H9 (cell line): ENCODE data around the gene STOM. TPM values are rescaled to one million over a fixed set of nuclear protein-coding genes. Genes with fewer than 3 reads are reported as not detected.

Source experiments
- DNase-seq: peaks from one replicate; pipeline ENCODE4 v3.0.0-alpha.2; 2017
- H2AFZ ChIP-seq: one replicate; pipeline ENCODE4 v1.6.1; 2013; ENCODE audit warnings: mild to moderate bottlenecking, low read length, control low read depth, moderate library complexity
- H2AK5ac ChIP-seq: 2 replicates; pipeline ENCODE4 v1.6.1; 2013; ENCODE audit warnings: low read length, control low read depth, mixed read lengths; ENCODE audit not compliant: insufficient read length
- H2BK120ac ChIP-seq: one replicate; pipeline ENCODE4 v1.6.1; 2013; ENCODE audit warnings: low read depth, mild to moderate bottlenecking, low read length, control low read depth, inconsistent platforms; ENCODE audit not compliant: poor library complexity, severe bottlenecking
- H2BK12ac ChIP-seq: 2 replicates; pipeline ENCODE4 v1.6.1; 2013; ENCODE audit warnings: low read length, control low read depth, mixed read lengths, low read depth; ENCODE audit not compliant: insufficient read length
- H2BK15ac ChIP-seq: 2 replicates; pipeline ENCODE4 v1.6.1; 2013; ENCODE audit warnings: low read depth, low read length, control low read depth
- H2BK20ac ChIP-seq: one replicate; pipeline ENCODE4 v1.6.1; 2013; ENCODE audit warnings: low read depth, mild to moderate bottlenecking, low read length, control low read depth, inconsistent platforms; ENCODE audit not compliant: poor library complexity, severe bottlenecking
- H2BK5ac ChIP-seq: 2 replicates; pipeline ENCODE4 v1.6.1; 2013; ENCODE audit warnings: low read length, control low read depth, mixed read lengths; ENCODE audit not compliant: insufficient read length
- H3K14ac ChIP-seq: 2 replicates; pipeline ENCODE4 v1.6.1; 2013; ENCODE audit warnings: low read length, control low read depth; ENCODE audit not compliant: insufficient read depth
- H3K18ac ChIP-seq: 2 replicates; pipeline ENCODE4 v1.6.1; 2013; ENCODE audit warnings: low read depth, mild to moderate bottlenecking, mixed read lengths, low read length, control low read depth; ENCODE audit not compliant: insufficient read length
- H3K23ac ChIP-seq: 2 replicates; pipeline ENCODE4 v1.6.1; 2013; ENCODE audit warnings: low read length, control low read depth, mixed read lengths, low read depth; ENCODE audit not compliant: insufficient read length
- H3K23me2 ChIP-seq: 2 replicates; pipeline ENCODE4 v1.6.1; 2013; ENCODE audit warnings: low read depth, mild to moderate bottlenecking, mixed read lengths, low read length, control low read depth; ENCODE audit not compliant: insufficient read length, poor library complexity, severe bottlenecking
- H3K27ac ChIP-seq: 2 replicates; pipeline ENCODE4 v1.5.1; 2013; ENCODE audit warnings: low read length, control low read depth, mixed read lengths, low read depth; ENCODE audit not compliant: insufficient read length
- H3K27me3 ChIP-seq: 2 replicates; pipeline ENCODE4 v1.6.1; 2013; ENCODE audit warnings: low read length, control low read depth, inconsistent platforms; ENCODE audit not compliant: insufficient read depth
- H3K4ac ChIP-seq: 2 replicates; pipeline ENCODE4 v1.6.1; 2013; ENCODE audit warnings: low read depth, mild to moderate bottlenecking, control low read depth, inconsistent platforms, low read length, moderate library complexity
- H3K4me1 ChIP-seq: 2 replicates; pipeline ENCODE4 v1.6.1; 2013; ENCODE audit warnings: low read length, control low read depth, inconsistent platforms; ENCODE audit not compliant: insufficient read depth
- H3K4me2 ChIP-seq: 2 replicates; pipeline ENCODE4 v1.6.1; 2013; ENCODE audit warnings: low read length, control low read depth, mixed read lengths; ENCODE audit not compliant: insufficient read length, insufficient read depth
- H3K56ac ChIP-seq: 2 replicates; pipeline ENCODE4 v1.6.1; 2013; ENCODE audit warnings: low read depth, mild to moderate bottlenecking, mixed read lengths, low read length, control low read depth; ENCODE audit not compliant: insufficient read length
- H3K79me1 ChIP-seq: 2 replicates; pipeline ENCODE4 v1.6.1; 2013; ENCODE audit warnings: low read depth, mild to moderate bottlenecking, moderate library complexity, low read length, control low read depth, inconsistent platforms; ENCODE audit not compliant: insufficient read depth, poor library complexity, severe bottlenecking
- H3K79me2 ChIP-seq: 2 replicates; pipeline ENCODE4 v1.6.1; 2013; ENCODE audit warnings: low read length, control low read depth, inconsistent platforms; ENCODE audit not compliant: insufficient read depth
- H3K9ac ChIP-seq: 2 replicates; pipeline ENCODE4 v1.6.1; 2013; ENCODE audit warnings: low read length, control low read depth, mixed read lengths; ENCODE audit not compliant: insufficient read length; ENCODE audit errors: extremely low read depth
- H3K9me3 ChIP-seq: one replicate; pipeline ENCODE4 v1.6.1; 2013; ENCODE audit warnings: low read depth, low read length, inconsistent platforms; ENCODE audit not compliant: control insufficient read depth
- H3T11ph ChIP-seq: one replicate; pipeline ENCODE4 v1.6.1; 2013; ENCODE audit warnings: mild to moderate bottlenecking, low read length, control low read depth, inconsistent platforms
- H4K20me1 ChIP-seq: one replicate; pipeline ENCODE4 v1.6.1; 2013; ENCODE audit not compliant: control insufficient read depth, insufficient read length, insufficient read depth
- H4K5ac ChIP-seq: 2 replicates; pipeline ENCODE4 v1.6.1; 2013; ENCODE audit warnings: low read depth, mild to moderate bottlenecking, mixed read lengths, low read length, control low read depth; ENCODE audit not compliant: insufficient read length
- H4K8ac ChIP-seq: replicated peaks from 2 replicates; pipeline ENCODE4 v1.6.1; 2013; ENCODE audit warnings: low read length, control low read depth, mixed read lengths, low read depth; ENCODE audit not compliant: insufficient read length
- H4K91ac ChIP-seq: 2 replicates; pipeline ENCODE4 v1.6.1; 2013; ENCODE audit warnings: low read depth, mild to moderate bottlenecking, moderate library complexity, mixed read lengths, low read length, control low read depth; ENCODE audit not compliant: insufficient read length
- H3K27ac Mint-ChIP-seq, 3 experiments: 2 replicates in 2 of 3; 3 replicates in 1 of 3; pipeline ENCODE4 v1.8.0; 2020 to 2021; ENCODE audit warnings: mixed read lengths in 3 of 3, mild to moderate bottlenecking in 1 of 3, moderate library complexity in 1 of 3
- H3K27me3 Mint-ChIP-seq: 2 replicates; pipeline ENCODE4 v1.8.0; 2021; ENCODE audit warnings: low read depth, mild to moderate bottlenecking, moderate library complexity, mixed read lengths
- H3K36me3 Mint-ChIP-seq, 3 experiments: 2 replicates in 2 of 3; 3 replicates in 1 of 3; pipeline ENCODE4 v1.8.0; 2020 to 2021; ENCODE audit warnings: low read depth in 3 of 3, mixed read lengths in 3 of 3; ENCODE audit not compliant: insufficient read depth in 1 of 3
- H3K4me1 Mint-ChIP-seq, 2 experiments: 2 replicates each; pipeline ENCODE4 v1.8.0; 2020; ENCODE audit warnings: mixed read lengths in 2 of 2
- H3K4me3 Mint-ChIP-seq, 2 experiments: 2 replicates in 1 of 2; 3 replicates in 1 of 2; pipeline ENCODE4 v1.8.0; 2020 to 2021; ENCODE audit warnings: mild to moderate bottlenecking in 2 of 2, mixed read lengths in 2 of 2, moderate library complexity in 1 of 2
- H3K9me3 Mint-ChIP-seq, 2 experiments: 2 replicates in 1 of 2; 3 replicates in 1 of 2; pipeline ENCODE4 v1.8.0; 2020; ENCODE audit warnings: mild to moderate bottlenecking in 2 of 2, mixed read lengths in 2 of 2, moderate library complexity in 1 of 2
- CTCF ChIP-seq: fragments of 200-600 bp; sonication (generic); conservative IDR thresholded peaks from 3 replicates; pipeline ENCODE4 v1.8.0; 2021; ENCODE audit warnings: antibody characterized with exemption, mild to moderate bottlenecking
- WGBS: extraction: QIAGEN DNeasy Blood & Tissue Kit; methylation state at CpG from one replicate; pipeline ENCODE4 v1.1.7; 2013; ENCODE audit warnings: missing lambda C conversion rate, low lambda C conversion rate, mixed read lengths; ENCODE audit not compliant: insufficient read length; ENCODE audit errors: extremely low coverage; 5-methylcytosine and 5-hydroxymethylcytosine counted together
- total RNA-seq: library from RNA; stranded (reverse); gene quantifications from 2 replicates; pipeline ENCODE4 v1.2.1, GENCODE V29; 2021

STOM gene
- total RNA-seq, 1 experiment from 2014 or later: 15.3 TPM

- H3T11ph ChIP-seq: no peak overlapping the region
- no peak overlapping the region for H2AK5ac ChIP-seq
- H3K4me1 ChIP-seq: peaks cover 10% of the 10 kb centered on the region
- H2BK5ac ChIP-seq: no peak overlapping the region
- no peaks in the 10 kb centered on the region for H3K27me3 ChIP-seq
- H2BK120ac ChIP-seq: no peak overlapping the region
- no peak overlapping the region for H2AFZ ChIP-seq
- no peaks in the 10 kb centered on the region for H3K9me3 Mint-ChIP-seq
- no peak overlapping the region for H4K8ac ChIP-seq
- no peak overlapping the region for H3K4ac ChIP-seq
- H3K56ac ChIP-seq: no peak overlapping the region
- H2BK15ac ChIP-seq: no peak overlapping the region
- H3K79me2 ChIP-seq: no peaks in the 10 kb centered on the region
- H3K36me3 Mint-ChIP-seq: peaks cover 0 to 11% (median 5%) of the 10 kb centered on the region in 3 experiments; a peak in 4 of 7 replicates
- H4K91ac ChIP-seq: no peak overlapping the region
- H3K14ac ChIP-seq: no peak overlapping the region
- no peaks in the 10 kb centered on the region for H3K9me3 ChIP-seq
- no peaks in the 10 kb centered on the region for H3K79me1 ChIP-seq
- peaks cover 8 to 10% of the 10 kb centered on the region in 2 experiments for H3K4me1 Mint-ChIP-seq
- no peak overlapping the region for H3K4me2 ChIP-seq
- no peak for DNase-seq
- H3K23me2 ChIP-seq: no peaks in the 10 kb centered on the region
- H3K18ac ChIP-seq: no peak overlapping the region
- H3K9ac ChIP-seq: no peak overlapping the region
- no CpG with 5 or more reads among the region's 8 CpGs for WGBS
- H2BK12ac ChIP-seq: no peak overlapping the region
- H4K20me1 ChIP-seq: no peaks in the 10 kb centered on the region
- H3K23ac ChIP-seq: no peak overlapping the region
- no peak overlapping the region for H4K5ac ChIP-seq
- no peak overlapping the region; a peak in 1 of 7 replicates for H3K27ac Mint-ChIP-seq
- H3K27ac ChIP-seq: no peak overlapping the region
- TF ChIP-seq CTCF: no peak
- H3K27me3 Mint-ChIP-seq: no peaks in the 10 kb centered on the region
- no peak overlapping the region for H2BK20ac ChIP-seq
- no peak overlapping the region for H3K4me3 Mint-ChIP-seq
Measured at GRCh38 chr9:121349009-121349408, 21.0 kb downstream of the STOM start.
